Stimulated activated CD8-positive, alpha-beta memory T cell treated with anti-CD3 and anti-CD28 coated beads, Interleukin-15, amount 100 ng/mL, for 24 hours (primary cell): Measurements from ENCODE around the gene KLHDC7B.
A peak's percentile ranks its signal among the peaks of the same experiment; 100 is the strongest.

Experiments used
- DNase-seq: peaks from one replicate; pipeline ENCODE4 v3.0.0-alpha.2; 2020; ENCODE audit warnings: low read depth

KLHDC7B gene

DNA sequence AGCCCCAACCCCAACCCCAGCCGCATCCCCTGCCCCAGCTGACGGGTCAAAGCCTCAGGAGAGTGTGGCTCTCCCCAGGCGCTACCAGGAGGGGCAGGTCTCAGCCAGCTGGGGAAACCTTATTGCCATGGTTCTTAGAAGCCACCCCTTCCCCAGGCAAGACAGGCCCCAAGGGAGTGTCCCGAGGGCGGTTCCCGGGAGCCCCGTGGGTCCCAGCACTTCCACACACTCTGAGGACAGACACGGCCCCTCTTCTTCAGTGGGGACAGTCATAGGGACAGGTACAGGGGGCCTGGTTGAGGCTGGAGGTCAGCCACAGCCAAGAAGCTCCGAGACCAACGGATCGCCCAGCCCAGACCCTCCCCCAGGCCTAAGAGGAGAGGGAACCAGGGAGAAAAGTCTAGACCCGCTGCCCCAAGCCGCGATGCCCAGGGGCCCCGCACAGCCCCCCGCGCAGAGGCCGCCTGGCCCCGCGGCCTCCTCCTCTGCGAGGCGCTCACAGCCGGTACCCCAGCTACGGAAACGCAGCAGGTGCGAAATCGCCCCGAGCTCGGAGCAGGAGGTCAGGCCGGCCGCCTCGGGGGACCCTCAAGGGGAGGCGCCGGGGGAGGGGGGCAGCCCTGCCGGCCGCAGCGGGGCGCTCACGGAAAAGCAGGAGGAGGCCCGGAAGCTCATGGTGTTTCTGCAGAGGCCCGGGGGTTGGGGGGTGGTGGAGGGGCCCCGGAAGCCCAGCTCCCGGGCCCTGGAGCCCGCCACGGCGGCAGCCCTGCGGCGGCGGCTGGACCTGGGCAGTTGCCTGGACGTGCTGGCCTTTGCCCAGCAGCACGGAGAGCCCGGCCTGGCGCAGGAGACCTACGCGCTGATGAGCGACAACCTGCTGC, 2.6 kb downstream of the KLHDC7B start:
- no peak for DNase-seq

DNA sequence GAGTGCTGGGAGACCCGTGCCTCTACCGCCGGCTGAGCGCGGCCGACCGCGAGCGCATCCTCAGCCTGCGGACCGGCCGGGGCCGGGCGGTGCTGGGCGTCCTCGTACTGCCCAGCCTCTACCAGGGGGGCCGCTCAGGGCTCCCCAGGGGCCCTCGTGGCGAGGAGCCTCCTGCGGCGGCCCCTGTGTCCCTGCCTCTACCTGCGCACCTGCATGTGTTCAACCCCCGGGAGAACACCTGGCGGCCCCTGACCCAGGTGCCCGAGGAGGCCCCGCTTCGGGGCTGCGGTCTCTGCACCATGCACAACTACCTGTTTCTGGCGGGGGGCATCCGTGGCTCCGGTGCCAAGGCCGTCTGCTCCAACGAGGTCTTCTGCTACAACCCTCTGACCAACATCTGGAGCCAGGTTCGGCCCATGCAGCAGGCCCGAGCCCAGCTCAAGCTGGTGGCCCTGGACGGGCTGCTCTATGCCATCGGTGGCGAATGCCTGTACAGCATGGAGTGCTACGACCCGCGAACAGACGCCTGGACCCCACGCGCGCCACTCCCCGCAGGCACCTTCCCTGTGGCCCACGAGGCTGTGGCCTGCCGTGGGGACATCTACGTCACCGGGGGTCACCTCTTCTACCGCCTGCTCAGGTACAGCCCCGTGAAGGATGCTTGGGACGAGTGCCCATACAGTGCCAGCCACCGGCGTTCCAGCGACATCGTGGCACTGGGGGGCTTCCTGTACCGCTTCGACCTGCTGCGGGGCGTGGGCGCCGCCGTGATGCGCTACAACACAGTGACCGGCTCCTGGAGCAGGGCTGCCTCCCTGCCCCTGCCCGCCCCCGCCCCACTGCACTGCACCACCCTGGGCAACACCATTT, 3.5 kb downstream of the KLHDC7B start:
- DNase-seq = no peak

DNA sequence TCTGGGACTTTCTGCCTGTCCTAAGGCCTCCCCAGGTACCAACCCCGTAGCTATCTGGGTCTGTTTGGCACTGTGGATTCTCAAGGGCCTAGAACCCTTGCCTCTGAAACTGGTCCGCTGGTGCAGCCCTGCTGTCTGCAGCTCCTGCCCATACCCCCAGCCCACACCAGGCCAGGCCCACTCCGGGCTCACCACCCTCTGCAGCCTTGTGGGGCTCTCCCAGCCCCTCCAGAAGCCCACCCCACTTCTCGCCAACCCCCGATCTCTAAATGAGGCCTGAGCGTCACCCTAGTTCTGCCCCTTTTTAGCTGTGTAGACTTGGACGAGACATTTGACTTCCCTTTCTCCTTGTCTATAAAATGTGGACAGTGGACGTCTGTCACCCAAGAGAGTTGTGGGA, 4.7 kb downstream of the KLHDC7B start:
- no peak for DNase-seq

DNA sequence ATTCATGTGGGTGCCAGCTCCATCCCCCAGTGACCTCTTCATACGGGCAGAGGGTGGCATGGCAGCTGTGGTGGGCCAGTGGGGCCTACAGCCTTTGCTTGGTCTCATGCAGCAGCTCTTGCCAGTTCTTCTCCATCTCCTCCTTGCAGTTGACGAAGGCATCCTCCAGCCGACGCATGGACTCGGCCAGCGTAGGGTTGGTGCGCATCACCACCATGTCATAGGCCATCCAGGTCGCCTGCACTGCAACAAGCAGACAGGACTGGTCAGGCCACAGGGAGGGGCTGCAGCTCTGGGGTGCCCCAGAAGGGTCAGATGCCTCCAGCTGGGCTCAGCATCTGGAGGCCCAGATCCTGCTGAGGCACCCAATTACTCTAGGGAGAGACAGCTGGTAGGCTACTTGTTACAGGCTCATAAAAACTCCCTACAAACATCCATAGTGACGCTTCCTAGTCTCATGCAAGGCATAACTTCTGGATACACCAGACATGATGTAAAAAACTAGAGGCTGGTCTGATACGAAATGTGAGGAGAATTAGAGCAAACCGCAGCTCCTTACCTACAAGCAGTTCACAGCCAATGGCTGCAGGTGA, 5.6 kb downstream of the KLHDC7B start:
- no peak for DNase-seq

DNA sequence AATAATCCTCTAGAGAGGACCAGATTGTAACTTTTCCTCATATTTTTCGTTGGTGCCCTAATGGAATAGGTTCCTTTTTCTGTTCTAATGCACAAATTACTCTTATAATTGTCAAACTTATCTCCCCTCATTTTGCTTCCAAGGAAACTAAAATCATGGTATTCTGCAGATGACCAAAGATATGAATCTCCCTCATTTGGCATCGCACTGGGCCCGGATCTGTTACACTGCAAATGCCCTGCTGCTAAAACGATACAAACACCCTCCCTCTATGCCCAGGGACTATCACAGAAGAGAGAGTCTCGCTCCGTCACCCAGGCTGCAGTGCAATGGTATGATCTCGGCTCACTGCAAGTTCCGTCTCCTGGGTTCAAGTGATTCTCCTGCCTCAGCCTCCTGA, 7.6 kb downstream of the KLHDC7B start:
- no peak for DNase-seq

DNA sequence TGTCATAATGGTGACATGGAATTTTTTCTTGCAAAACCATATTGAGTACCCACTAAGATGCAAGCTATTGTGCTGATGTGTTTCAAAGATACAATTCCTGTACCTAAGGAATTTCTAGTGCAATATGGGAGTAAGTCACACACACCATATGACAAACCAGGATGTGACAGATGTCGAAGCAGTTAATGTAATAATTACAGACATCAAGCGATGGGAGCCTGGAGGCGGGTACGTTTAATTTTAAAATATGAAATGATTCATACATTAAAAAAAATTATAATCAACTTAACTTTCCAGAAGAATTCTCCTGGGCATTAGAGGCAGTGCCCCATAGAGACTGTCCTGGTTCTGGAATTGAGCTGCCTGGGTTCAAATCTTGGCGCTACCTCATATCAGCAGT, 11.0 kb downstream of the KLHDC7B start:
- no peak for DNase-seq

DNA sequence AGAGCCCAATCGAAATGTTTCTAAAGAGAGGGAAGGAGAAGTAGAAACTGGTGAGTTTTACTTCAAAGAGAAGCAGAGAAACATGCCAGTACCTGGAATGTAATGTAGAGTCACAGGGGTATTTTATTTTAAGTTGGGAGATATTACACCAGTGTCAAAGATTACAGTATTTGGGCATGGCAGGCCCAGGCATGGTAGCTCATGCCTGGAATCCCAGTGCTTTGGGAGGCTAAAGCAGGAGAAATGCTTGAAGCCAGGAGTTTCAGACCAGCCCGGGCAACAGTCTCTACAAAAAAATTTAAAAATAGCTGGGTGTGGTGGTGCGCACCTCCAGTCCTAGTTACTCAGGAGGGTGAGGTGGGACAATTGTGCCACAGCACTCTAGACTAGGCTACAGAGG, 14.3 kb downstream of the KLHDC7B start:
- no peak for DNase-seq

DNA sequence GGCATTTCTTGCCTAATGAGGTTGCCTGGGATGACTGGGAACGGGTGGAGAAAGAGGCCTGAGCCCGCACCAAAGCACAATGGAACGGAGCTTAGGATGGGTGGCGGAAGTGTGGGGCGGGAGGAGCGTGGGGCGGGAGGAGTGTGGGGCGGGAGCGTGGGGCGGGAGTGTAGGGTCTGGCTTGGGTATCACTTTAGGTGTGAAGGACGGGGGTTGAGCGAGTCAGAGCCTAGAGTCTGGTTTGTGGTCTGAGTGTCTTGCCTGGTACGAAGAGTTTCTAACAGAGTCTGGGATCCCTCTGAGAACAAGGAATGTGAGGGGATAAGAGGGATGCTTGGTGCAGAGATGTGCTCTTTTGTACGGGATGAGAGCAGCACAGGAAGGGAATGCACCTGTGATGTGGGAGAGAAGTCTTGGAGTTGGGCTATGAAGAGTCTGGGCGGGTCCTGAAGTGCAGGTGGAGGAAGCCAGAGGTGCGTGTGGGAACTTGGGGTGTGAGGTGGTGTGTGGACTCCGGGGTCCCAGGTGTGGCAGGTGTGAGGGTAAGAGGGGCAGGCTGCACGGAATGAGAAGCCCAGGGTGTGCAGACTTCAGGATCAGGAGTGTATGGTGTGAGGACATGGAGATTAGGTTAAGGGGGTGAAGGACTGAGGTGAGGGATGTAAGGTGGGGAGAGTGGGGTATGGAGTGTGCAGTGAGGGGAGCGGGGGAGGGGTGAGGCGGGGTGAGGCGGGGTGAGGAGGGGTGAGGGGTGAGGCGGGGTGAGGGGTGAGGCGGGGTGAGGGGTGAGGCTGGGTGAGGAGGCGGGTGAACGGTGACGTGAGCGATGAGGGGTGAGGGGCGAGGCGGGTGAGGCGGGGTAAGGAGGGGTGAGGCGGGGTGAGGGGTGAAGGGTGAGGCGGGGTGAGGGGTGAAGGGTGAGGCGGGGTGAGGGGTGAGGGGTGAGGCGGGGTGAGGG, 16.0 kb downstream of the KLHDC7B start:
- DNase-seq = no peak

DNA sequence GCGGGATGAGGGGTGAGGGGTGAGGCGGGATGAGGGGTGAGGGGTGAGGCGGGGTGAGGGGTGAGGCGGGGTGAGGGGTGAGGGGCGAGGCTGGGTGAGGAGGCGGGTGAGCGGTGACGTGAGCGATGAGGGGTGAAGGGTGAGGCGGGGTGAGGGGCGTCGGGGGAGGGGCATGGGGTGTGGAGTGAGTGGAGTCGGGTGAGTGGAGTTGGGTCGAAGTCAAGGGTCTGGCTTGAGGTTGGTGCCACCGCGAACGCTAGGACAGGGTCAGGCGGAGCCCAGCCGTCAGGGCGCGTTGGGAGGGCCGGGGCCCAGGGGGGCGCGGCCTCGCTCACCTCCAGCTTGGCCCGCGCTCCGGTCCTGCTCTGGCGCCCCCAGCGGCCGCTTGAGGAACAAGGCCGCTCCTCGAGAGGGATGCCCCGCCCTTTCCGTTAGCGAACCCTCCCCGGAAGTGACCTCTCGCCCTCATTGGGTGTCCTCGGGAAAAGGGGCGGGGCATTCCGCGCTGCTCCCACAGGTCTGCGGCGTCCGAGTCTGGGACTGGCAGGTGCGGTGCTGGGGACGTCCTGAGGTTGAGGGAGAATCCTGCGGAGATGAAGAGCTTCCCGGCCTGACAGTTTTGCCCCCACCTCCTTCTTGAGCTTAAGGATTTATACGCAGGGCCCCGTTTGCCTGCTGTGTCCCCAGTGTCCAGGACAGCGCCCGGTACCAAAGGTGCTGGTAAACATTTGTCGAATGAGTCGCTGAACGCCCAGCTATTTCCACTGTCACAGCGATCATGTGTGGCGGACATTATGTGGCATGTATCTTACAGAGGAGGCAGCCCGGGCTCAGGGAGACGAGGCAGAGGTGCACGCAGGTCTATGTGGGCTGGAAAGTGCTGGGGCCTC, 17.1 kb downstream of the KLHDC7B start, which contains the start of gene SYCE3:
SYCE3 (minus strand) TSS at position 397 of the 890 bp plus-strand sequence. CDS start 6,514 bp downstream, outside the sequence.
- peak; percentile 97 for DNase-seq

DNA sequence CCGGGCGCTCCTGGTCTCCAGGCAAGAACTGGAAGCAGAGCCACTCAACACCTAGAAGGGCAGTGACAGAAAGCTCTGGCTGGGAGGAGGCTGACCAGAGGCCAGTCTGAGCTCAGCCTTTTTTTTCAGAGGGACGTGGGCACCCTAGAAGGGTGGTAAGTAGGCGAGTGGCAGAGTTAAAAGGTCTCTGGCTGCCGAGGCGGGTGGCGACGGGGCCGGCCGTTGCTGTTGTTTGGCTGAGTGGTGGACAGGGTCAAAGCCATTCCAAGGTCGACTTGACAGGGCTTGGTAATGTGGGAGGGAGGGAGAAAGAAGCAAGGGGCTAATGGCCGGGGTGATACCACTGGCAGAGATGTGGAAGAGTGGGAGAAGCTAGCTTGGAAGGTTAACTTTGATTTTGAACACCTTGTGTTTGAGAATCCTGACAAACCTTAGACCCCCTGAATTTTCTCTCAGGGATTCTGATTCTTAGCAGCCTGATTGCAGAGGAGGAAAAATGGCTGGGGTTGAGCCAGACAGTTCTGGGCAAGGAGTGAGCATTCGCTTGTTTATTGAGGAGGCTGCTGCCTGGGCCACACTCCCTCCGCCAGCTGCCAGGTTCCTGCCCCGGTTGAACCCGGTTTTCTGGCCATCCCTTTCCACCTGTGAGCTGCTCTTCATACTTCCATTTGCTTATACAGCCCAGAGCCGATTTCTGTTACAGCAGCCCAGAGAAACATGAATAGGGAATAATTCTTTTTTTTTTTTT, 17.9 kb downstream of the KLHDC7B start:
- DNase-seq = no peak

DNA sequence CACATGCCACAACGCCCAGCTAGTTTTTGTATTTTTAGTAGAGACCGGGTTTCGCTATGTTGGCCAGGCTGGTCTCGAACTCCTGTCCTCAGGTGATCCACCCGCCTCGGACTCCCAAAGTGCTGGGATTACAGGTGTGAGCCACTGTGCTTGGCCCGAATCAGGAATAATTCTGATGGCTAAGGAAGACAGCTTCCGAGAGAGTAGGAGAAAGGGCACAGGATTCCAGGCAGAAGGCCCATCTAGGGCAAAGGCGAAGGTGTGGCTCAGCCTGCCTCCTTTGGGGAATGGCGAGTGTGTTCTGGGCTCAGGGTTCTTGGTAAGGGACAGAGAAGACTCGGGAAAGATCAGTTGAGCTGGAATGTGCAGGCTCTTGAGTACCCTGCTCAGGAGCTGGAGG, 18.6 kb downstream of the KLHDC7B start:
- DNase-seq = no peak

DNA sequence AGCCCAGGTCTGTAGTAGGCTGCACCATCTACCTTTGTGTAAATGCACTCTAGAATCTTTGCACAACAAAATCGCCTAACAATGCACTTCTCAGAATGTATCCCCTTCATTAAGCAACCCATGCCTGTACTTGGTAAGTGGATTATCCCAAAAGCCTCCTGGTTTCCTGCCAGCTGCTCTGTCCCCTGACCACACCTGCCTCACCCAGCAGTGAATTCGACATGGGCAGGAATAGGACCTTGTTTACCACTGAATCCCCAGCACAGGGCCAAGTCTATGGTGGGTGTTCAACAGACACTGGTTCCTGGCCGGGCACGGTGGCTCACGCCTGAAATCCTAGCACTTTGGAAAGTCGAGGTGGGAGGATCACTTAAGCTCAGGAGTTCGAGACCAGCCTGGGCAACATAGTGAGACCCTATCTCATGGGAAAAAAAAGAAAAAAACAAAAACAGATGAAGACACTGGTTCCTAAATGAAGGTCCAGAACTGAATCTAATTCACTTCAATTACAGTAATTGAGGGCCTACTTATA, 22.1 kb downstream of the KLHDC7B start:
- no peak for DNase-seq

DNA sequence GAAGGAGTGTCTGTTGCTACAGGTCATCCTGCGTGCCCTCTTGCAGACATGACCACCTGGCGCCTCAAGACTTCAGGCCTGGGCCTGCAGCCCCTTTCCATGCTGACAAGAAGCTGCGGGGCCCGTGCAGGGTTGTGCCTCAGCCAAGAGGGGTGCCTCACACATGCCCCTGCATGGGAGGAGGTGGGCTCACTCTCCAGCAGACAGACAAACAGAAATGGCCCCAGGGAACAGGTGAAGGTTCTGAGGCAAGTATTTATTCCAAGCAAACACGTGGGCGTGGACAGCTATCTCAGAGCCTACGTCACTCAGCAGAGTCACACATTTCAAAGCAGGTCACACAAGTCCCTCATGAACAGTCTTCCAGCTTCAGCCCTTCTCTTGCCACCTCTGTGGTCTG, 22.9 kb downstream of the KLHDC7B start:
- no peak for DNase-seq

DNA sequence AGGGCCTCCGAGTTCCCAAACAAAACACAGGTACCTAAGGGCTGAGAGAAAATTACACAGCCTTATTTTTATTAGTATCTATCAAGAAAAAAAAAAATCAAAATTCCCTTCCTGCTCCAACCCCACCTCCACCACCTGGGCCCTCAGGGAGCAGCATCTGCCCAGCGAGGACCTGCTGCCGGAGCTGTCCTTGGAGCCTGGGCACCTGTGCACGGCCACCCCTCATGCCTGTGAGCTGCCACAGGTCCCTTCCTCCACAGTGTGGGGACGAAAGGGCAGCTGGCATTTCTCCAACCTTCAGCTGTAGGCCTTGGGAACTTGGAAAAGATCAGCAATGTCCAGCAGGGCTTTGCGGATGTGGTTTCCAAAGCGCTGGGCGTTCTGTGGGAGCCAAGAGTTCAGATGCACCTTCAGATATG, 23.4 kb downstream of the KLHDC7B start:
- no peak for DNase-seq

DNA sequence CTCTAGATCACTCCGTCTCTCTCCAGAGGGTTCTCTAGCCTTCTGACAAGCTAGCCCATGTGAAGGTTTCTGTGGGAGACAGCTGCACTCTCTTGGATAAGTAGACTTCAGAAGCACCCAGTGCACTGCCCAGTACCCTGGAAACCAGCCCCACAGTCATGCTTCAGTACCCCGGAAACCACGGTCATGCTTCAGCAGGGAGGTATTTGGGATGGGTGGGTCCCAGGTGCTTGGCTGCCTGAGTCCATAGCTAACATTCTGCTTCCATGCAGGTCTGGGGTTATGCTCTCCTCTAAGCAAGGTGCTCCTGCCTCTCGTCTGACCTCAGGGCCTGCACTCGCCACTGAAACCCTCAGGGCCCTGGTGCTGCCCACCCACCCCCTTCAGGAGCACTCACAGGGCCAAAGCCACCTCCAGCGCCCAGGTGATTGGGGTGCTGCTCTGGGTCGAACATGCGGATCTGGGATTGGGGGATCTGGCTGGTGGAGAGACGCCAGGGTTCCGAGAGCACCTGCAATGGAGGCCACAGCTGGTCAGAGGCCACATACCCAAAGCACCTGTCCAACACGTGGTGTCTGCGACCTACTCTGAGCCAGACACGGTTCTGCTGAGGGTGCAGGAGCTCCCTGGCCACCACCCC, 24.3 kb downstream of the KLHDC7B start:
- no peak for DNase-seq

DNA sequence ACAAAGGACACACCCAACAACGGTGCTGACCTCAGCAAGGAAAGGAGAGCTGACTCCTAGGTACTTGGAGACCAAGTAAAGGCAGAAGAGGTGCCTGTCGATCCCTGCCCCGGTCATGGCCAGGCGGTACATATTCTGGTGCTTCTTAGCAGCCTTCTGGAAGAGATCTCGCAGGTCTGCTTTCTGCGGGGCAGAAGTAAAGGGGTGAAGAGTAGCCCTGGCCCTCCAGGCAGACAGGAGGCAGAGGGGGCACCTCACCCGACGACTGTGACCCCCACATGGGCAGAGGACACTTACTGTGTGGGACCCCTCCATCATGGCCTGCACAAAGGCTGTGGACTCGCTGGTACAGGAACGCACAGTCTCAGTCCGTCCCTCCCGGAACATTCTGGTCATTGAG, 25.2 kb downstream of the KLHDC7B start:
- no peak for DNase-seq

DNA sequence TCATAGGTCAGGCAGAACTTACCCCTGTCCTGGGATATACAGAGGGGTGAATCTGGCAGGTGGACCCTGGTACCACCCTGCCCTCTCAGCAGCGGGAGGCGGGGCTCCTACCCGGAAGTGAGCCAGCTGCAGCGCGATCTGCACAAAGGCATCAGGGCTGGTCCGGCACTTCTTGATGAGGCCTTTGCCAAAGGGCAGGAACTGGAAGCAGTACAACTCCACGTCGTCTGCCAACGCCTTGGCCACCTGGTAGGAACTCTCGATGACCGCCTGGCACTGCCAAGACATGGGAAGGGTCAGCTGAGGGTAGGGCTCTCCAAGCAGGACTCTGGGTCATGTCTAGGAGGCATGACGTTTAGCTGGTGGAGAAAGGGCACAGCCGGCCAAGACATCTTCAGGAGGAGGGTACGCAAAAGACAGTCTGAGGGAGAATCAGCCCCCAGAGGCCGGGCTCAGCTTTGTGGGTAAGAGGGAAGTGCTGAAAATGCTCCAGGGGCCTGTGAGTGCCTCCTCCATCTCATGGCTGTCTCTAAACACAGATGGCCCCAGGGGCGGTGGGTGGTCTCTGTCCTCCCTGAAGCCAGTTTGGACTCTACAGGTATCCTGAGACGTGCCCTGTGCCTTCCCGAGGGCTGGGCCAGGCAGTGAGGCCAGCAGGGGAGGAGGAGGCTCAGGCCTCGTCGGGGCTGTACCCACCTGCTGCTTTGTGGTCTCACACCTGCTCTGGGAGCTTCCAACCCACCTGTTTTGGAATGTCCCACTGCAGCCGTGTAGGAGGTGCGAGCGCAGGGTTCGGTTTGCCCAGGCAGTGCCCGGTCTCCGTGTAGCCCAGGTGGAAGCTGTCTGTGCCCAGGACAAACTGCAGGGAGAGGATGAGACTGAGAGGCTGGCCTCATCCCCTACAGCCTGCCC, 25.8 kb downstream of the KLHDC7B start:
- DNase-seq = no peak

DNA sequence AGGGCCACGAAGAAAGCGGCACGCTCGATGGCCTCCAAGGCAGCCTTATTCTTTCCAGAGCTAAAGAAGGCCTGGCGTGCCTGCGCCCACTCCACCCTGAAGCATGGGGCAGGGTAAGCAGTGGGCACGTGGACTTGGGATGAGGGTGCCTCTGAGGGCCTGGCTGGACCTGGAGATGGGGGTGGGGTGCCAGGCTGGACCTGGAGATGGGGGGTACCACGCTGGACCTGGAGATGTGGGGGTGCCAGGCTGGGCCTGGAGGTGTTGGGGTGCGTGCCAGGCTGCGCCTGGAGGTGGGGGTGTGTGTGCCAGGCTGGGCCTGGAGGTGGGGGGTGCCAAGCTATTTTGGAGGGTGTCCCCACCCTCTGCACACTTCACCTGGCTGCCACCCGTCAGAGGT, 27.3 kb downstream of the KLHDC7B start:
- DNase-seq = no peak
